Spleen (tissue), 7 donors: ENCODE data around the gene PLCH1.

Experiments used
- CTCF ChIP-seq, 11 experiments: fragments of 200-600 bp in 7 of 11; fragments of 450-650 bp in 4 of 11; sonication (generic) in 4 of 11; IDR thresholded peaks in 8 of 11; conservative IDR thresholded peaks in 3 of 11; 1 replicate in 7 of 11; 2 replicates in 4 of 11; pipeline versions ENCODE4 v1.4.0 to v1.8.0; 2016 to 2021; ENCODE audit warnings: antibody characterized with exemption in 11 of 11, inconsistent platforms in 4 of 11, mild to moderate bottlenecking in 1 of 11
- POLR2AphosphoS5 ChIP-seq, 3 donors: sonication (generic); formaldehyde crosslinking; IDR thresholded peaks; one replicate each; pipeline ENCODE4 v1.5.1; 2017; ENCODE audit warnings: antibody characterized with exemption in 3 of 3
- donor health status: DM: no; HTN: no; CAD: no; lungs with moderate emphysema.
- donor health status: DM: no; HTN: no; CAD: no.
- donor health status: DM: no; HTN: no; CAD: no.

GRCh38 chr3:155516439-155516838 is 228.4 kb downstream of the PLCH1 start:
- TF ChIP-seq CTCF (IDR thresholded peaks at IDR 0.05 in 8 of 11, conservative IDR thresholded peaks at IDR 0.05 in 3 of 11) (no peak), POLR2AphosphoS5 (IDR thresholded peaks at IDR 0.05) (no peak)
